Activated CD8-positive, alpha-beta memory T cell treated with anti-CD3 and anti-CD28 coated beads for 48 hours (primary cell): Measurements from ENCODE around the gene SSBP1.
"Not testable (repeated sequence)": the region's sequence is repeated elsewhere in the genome, so short reads cannot be mapped to it uniquely, and the experiment has no call there.

Experiments
- DNase-seq, 3 experiments: peaks; one replicate each; pipeline ENCODE4 v3.0.0-alpha.2; 2020; ENCODE audit warnings: low read depth in 2 of 3, low spot score in 2 of 3

SSBP1 gene

DNA sequence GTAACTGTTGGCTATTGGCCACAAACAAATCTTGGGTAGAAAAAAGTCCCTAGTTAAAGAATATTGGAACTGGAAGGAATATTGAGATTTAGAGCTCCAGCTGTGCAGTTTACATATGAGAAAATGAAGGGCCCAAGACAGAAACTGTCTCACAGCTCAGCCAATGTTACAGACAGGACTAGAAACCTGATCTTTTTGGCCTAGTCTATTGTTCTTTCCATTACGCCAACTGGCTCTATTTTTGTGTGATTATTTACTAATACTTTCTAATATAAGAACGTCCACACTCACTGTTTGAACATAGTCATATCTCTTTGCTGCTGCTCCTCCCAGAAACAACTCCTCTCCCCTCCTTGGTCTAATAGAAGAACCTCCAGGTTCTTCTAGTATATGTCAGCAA lies 28.8 kb upstream of the SSBP1 start:
- DNase-seq: no peak

DNA sequence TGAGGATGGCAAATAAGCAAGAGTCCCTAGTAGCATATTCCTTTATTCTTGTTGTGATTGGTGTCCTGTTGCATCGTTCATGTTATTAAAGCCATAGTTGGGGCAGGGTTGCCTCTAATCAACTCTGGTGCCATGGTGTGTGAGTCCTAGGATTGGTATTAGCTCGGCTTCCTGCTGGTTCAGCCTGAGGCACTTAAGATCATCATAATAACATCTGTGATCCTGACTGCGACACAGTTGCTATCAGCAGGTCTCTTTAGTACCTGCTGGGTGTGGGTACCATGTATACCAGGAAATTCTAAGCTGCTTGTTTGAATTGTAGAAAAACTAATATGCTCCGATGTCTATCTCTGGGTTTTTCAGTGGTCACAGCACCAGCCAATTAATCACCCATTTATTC lies 28.4 kb upstream of the SSBP1 start:
- DNase-seq: no peak

DNA sequence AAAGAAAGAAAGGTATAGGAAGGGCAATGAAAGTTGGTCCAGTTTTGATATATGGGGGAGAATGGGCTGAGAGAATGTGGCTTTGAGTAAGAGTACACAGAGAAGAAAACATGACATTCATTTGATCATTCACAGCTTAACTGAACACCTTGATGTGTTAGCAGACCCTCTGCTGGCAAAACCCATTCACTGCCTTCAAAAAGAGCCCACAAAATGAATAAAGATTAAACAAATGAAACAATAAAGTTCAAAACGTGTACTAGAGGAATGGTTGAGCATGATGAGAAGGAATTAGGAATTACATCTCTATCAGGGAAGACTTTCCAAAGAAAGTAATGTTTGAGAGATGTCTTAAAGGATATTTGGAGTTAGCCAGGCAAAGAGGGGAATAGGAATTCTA lies 27.9 kb upstream of the SSBP1 start:
- no peak for DNase-seq

DNA sequence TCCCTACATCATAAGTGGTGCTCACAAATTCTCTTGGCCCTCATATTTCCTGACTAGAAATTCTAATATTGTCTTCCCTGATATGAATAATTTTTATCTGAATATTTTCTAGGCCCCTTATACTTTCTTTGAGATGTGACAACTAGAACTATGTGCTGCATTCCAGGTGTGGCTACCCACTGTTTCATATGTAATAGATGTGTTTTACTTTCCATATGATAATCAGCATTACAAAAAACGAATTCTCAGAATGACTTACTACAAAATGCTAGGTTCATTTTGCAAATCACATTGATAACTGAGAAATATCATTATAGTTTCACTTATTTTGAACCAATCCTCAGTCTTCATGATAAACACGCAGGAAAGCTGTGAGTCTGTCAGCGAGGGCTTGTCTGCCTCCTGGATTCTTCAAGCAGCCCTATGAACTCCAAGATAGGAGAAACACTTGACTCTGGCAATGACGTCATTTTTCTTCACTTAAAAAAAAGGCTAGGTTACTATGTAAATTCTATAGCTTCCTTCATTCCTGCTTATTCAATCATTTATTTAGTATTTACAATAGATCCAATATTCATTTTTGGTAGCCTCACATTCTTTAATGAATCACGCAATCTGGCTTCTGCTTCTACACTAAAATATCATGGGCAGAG lies 25.4 kb upstream of the SSBP1 start:
- DNase-seq: no peak

DNA sequence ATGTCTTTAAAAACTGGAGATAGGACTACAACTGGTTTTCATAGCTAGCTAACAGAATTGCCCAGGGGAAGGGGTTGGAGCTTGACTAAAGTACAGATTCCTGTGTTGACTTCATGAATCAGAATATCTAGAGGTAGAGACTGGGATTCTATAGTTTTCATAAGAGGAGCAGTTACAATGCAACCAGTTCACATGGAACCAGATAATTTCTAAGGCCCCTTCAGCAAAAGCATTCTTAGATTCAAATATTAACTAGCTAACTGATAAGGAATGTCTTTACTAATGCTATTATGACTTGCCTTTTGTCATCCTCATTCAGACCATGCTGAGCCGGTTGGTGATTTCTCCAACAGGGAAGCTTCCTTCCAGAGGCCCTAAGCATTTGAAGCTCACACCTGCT lies 24.3 kb upstream of the SSBP1 start:
- no peak for DNase-seq

DNA sequence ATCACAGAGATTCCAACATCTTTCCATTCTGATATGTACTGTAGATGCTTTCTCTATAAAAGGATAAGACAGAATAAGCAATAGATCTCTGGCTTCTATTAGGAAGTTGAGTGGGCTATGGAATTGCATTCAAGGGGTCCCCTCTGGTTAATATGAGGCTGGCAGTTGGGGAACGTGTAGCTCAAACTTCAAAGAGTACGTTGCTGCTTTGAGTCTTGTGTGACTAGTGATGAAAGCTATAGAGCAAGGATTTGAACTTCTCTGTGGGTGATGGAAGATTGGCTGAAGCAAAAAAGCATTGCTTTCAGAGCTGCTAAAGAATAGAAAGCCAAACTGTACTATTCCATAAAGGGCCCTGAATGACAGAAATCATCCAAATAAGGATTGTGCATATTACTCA lies 23.6 kb upstream of the SSBP1 start:
- no peak for DNase-seq

DNA sequence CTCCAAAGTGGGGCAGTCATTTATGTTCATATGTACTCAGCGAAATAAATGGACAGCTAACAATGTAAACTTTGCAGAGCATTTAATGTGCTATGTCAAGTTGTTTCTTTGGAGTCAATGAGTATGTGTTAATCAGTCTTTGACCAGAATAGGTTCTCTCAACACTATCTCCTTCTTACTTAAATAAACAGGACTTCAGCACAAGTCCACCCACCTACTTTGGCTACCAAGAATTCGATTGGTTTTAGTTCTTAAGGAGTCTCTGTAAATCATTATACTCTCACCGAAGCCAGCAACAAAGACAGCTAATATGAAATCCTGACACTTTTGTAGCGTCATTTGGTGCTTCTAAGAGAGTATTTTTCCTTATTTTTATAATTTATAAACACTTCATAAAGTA lies 23.1 kb upstream of the SSBP1 start:
- no peak for DNase-seq

DNA sequence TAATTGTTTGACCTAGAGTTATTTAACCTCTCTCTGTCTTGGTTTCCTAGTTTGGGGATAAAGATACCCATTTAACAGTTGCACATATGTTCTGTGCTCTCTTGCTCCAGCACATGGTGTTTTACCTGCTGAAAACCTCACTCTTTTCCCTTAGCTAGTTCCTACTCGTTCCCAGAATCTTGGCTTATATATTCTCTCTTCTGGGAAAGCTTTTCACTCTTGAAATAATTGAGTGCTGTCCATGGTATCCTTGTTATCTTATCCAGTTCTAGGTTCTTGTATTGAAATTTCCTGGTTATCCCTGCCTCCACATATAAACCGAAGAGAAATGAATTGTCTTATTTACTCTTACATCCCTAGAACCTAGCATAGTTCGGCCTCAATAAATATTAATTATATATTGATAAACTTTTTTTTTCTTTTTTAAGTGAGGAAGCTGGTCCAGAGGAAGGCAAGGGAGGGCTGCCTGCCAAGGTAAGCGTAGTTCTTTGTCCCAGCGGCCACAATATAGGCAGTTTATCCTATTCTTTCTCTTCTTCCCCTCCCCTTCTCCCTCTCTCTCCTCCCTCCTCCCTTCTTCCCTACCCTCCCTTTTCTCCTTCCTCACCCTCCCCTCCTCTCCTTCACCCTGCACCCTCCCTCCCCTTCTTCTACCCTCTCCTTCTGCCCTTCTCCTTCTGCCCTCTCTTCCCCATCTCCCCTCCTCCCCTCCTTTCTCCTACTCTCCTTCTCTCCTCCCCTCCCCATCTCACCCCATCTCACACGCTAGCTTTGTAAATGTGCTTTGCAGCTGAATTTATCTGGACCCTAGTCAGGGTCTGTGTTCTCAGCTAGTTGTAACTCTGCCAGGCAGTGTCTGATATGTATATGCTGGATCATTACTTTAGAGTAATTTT lies 22.1 kb upstream of the SSBP1 start:
- DNase-seq: no peak

DNA sequence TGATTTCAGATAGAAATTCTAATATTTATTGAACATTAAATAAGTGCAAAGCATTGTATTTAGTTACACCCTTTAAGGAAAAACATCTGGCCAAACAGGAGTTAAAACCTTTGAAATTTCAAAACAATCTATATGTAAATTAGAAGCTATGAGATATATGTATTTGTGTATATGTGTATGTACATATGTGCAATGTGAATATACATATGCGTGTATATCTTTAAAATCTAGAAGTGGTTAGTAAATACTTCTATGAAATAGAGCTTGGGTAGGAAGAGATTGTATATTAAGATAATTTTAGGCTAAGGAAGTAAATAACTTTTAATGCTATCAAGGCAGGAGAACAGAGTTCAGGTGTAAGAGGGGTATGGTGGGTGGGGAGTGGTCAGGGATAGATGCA lies 20.7 kb upstream of the SSBP1 start:
- DNase-seq: no peak

DNA sequence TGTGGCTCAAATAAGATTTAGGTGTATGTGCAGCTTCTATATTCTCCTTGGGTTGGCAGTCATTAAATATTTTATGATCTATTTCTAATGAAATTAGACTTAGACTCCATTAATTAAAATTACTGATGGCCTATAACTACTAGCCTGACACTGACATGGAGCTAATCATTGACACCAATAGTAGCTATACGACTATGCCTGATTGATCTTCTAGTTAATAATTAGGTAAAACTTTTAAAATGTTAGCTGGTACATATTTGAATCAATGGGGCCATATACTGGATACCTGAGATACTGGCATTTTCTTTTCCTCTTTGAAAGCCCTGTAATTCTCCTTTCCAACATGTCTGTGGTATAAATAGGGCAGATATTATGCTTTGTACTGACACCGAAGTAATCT lies 15.6 kb upstream of the SSBP1 start:
- DNase-seq: no peak

DNA sequence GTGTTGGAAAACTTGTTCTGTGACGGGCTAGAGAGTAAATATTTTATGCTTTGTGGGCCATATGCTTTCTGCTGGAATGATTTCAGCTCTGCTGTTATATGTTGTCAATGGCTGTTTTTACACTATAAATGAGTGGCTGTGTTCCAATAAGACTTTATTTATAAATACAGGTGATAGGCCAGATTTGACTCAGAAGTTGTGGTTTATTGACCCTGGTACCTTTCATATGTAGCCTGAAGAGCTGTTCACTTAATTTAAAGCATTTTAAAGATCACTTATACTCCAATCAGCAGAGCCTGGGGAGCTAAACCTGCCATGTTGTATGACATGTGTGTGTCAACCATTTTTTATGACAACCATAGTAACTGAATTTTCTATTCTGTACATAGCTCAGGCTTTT lies 9.1 kb upstream of the SSBP1 start:
- DNase-seq: no peak

DNA sequence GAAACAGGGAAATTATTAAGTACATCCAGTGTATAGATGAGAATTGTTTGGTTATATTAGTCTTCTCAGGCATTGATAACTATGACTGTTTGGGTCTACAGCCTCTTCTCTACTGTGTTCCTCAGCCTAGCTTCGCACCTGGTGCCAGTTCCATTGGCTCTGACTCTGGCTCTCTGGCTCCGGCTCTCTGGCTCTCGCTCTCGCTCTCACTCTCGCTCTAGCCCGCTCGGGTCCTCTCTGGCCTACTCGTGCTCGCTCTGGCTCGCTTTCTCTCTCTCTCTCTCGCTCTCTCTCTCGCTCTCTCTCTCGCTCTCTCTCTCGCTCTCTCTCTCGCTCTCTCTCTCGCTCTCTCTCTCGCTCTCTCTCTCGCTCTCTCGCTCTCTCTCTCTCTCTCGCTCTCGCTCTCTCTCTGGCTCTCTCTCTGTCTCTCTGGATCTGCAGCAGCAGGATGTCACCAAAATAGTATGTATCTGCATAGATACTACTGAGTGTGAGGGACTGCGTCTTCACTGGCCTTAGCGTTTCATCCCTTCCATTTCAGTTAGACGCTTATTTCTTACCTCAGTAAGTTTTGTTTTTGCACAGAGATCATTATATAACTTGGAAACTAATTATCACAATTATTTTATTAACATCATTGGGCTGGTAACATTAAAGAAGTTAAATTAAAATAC lies 6.5 kb upstream of the SSBP1 start:
- no peak for DNase-seq

DNA sequence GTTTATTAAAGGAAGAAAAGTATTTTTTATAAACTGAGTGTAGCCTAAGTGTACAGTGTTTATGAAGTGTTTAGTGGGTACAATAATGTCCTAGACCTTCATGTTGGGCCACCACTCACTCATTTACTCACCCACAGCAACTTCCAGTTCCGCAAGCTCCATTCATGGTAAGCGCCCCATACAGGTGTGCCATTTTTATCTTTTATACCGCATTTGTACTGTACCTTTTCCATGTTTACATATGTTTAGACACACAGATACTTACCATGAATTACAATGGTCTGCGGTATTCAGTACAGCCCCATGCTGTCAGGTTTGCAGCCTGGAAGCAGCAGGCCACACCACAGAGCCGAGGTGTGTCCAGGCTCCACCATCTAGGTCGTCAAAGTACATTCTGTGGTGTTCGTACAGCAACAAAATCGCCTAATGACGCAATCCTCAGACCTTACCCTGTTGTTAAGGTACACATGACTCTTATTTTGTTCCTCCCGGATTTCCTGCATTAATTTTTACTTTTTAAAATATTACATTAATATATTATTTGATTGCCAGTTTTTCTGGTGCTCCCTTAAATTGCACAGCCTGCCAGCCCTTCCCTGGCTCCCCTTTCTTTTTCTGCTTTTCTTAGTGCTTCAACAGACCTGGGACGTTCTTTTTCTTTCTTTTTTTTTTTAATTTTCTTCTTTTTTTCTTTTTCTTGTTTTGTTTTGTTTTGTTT lies 881 bp upstream of the SSBP1 start:
- DNase-seq: no peak

DNA sequence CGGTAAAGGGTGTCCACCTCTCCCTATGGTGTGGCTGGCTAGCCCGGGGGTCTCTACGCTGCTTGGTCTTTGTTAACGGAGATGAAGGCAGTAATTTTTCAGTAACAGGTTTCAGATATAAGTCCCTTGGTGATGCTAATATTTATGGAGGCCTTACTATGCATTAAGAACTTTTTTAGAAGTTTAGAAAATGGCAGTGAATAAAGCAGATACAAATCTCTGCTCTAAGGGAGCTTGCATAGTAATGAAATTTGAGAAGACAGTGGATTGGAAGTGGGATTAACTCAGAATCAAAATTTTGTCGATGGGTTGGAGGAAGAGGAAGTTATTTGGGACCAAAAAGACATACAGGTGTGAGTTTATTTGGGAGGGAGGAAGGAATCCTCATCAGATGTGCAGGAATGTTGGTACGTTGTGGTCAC lies 445 bp downstream of the SSBP1 start:
- DNase-seq: no peak

DNA sequence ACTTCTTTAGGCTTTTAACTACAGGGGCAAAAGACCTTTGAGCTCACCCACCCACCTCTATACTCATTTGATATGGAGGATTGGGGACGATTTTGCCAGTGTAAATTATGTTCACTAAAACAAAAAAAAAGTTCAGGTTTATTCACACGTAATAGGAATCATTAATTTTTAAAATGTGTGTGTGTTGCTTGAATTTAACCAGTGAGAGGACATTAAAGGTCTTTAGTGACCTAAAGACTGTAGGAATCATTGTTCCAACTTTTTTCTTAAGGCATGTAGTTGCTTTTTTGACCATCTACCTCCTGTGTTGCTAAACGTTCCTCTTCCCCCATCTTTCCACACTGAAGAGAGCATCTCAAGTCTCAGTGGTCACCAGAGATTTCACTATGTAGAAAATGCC lies 1.1 kb downstream of the SSBP1 start:
- no peak for DNase-seq

DNA sequence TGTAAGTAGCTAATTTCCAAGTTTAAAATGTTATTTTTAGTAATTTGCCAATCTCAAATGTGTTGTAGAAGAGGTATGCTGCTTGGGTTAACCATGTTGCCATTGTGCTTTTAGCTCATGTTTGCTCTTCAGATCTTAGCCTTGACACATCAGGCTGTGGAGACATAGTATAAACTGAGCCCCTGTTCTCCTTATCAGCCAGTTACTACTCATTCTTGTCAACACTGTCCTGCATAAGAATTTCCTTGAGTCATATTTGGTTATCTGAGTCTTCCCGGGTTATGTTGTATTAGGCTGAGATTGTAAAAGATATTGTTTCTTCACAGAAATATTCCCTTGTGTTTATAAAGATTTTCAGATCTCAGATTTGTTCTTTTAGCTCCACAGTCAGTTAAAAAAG lies 4.1 kb downstream of the SSBP1 start:
- DNase-seq: no peak

DNA sequence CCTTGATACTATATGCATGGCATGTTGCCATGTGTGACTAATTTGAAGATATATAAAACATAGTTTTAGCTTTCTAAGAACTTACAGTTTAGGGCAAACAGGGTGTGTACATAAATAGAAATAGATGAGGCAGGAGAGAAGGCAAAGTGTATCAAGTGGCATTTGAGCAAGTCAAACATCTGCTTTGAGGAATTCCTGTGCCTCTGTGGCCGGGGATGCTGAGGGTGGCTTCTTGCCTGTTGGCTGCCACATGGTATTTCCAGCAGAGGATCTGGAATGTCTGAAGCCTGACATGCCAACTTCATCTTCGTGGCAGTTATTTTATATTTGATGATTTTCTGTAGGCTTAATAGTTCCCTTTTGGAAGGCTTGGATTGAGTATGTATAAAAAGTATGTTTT lies 6.0 kb downstream of the SSBP1 start:
- DNase-seq: no peak

DNA sequence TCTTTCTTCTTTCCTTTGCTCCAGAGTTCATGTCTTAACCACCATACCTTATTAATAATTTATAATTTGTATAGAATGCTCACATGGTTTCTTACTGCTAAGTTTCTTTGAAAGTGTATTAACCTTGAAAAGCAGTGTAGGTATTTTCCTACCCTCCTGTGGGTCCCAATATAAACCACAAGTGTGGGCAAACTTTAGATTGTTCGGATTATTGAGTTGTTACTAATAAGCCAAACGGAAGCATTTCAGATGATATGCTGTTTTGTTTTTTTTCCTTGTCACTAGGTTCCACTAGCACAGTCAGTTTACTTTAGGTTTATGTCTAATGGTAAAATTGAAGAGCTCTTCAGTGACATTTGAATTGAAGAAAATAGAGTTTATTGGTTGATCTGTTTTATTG lies 10.2 kb downstream of the SSBP1 start:
- no peak for DNase-seq

DNA sequence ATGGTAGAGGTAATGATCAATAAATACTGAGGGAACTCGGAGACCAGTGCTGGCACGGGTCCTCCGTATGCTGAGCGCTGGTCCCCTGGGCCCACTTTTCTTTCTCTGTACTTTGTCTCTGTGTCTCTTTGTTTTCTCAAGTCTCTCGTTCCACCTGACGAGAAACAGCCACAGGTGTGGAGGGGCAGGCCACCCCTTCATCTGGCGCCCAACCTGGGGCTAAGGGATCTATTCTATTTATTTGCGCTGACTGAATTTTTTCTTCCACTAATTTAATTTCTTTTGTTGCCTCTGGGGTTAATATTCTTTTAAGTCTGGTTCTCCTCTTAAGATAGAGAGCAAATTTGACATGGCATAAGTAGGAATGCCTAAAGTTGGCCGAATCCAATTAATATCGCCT lies 13.7 kb downstream of the SSBP1 start:
- DNase-seq: not testable (repeated sequence)

DNA sequence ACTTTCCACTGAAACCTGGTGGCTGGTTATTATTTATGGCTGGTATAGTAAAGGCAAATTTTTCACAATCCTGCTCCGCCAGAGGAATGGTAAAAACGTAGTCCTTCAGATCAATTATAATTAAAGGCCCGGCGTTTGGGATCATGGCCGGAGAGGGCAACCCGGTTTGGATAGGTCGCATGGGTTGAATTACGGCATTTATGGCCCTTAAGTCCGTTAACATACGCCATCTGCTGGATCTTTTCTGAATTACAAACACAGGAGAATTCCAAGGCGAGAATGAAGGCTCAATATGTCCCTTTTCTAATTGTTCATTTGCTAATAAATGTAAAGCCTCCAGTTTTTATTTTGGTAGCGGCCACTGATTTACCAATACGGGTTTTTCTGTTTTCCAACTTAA lies 14.5 kb downstream of the SSBP1 start:
- no peak for DNase-seq

DNA sequence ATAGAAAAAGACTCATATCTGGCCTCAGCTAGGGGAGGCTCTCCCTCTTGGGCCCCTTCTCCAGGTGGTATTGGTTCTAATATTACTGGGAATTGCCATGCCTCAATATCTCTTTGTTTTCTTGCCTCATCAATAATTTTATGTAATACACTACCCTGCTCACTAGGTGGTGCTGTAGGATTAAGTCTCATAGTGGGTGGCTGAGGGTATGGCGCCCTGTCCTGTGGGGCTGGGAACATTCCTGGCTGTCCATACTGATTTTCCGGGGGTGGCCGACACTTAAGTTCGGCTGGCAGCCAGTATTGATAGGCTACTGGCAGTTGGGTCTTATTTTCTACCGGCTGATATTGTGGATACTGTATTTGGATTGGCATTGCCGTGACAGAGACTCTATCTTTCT lies 16.8 kb downstream of the SSBP1 start:
- no peak for DNase-seq

DNA sequence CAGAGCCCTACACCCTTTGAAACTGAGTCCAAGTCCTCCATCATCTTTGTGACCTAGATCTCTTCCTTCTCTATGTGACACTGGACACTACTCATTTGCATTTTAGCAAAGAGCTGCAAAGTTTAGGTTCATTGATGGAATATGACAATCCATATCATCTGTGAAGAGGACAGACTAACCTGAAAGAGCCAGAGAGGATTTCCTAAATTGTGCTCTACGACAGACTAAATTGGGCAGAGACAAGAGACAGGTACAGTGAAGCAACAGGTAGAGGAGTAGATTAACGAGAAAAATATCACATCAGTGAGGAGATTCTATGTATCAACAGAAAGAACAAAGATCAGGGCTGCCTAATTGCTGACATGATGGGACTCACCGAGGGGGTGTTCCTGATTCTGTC lies 25.6 kb downstream of the SSBP1 start, which contains the start of gene TAS2R3:
TSS of gene TAS2R3 (plus strand) at position 301 of the 400 bp plus-strand sequence. CDS start at position 363, 62 bp downstream.
- no peak for DNase-seq
